ENCODE measurements around the gene RCOR3.
"Not testable (repeated sequence)": the region's sequence is repeated elsewhere in the genome, so short reads cannot be mapped to it uniquely, and the experiment has no call there.

GRCh38 chr1:211243639-211244038, 15.5 kb upstream of the RCOR3 start:
- TF ChIP-seq CTCF, EP300 (IDR thresholded peaks at IDR 0.05): not testable (repeated sequence)

Data from tibial nerve (tissue), 4 donors.